Duodenal mucosa (tissue), 2 donors: ENCODE results near the gene ZNF232.
"Not testable (repeated sequence)": the region's sequence is repeated elsewhere in the genome, so short reads cannot be mapped to it uniquely, and the experiment has no call there.

Experiments used
- H3K27ac ChIP-seq: one replicate; pipeline ENCODE4 v1.7.0; 2013; ENCODE audit warnings: low read depth, low read length
- H3K27me3 ChIP-seq, 2 donors: one replicate each; pipeline ENCODE4 v1.7.0; 2013; ENCODE audit warnings: low read length in 2 of 2, control low read depth in 1 of 2; ENCODE audit not compliant: insufficient read depth in 2 of 2, control insufficient read depth in 1 of 2
- H3K36me3 ChIP-seq, 2 donors: one replicate each; pipeline ENCODE4 v1.7.0; 2013; ENCODE audit warnings: low read length in 2 of 2, control low read depth in 1 of 2; ENCODE audit not compliant: insufficient read depth in 2 of 2, control insufficient read depth in 1 of 2
- H3K4me1 ChIP-seq, 2 donors: one replicate each; pipeline ENCODE4 v1.7.0; 2013; ENCODE audit warnings: low read length in 2 of 2, control low read depth in 1 of 2; ENCODE audit not compliant: insufficient read depth in 2 of 2, control insufficient read depth in 1 of 2
- H3K4me3 ChIP-seq, 2 donors: one replicate each; pipeline ENCODE4 v1.7.0; 2013; ENCODE audit warnings: low read length in 2 of 2, low read depth in 1 of 2
- H3K9ac ChIP-seq, 2 donors: one replicate each; pipeline ENCODE4 v1.7.0; 2013; ENCODE audit warnings: low read length in 2 of 2, low read depth in 1 of 2
- H3K9me3 ChIP-seq, 2 donors: one replicate each; pipeline ENCODE4 v1.7.0; 2013; ENCODE audit warnings: low read length in 2 of 2, control low read depth in 1 of 2; ENCODE audit not compliant: control insufficient read depth in 1 of 2

ZNF232 gene

GRCh38 chr17:5129770-5130169, 18.1 kb upstream of the ZNF232 start:
- H3K4me1 ChIP-seq, H3K27me3 ChIP-seq, H3K9ac ChIP-seq, H3K4me3 ChIP-seq, H3K27ac ChIP-seq, H3K9me3 ChIP-seq, H3K36me3 ChIP-seq: not testable (repeated sequence)

- no peak overlapping the region for H3K4me3 ChIP-seq
- H3K9me3 ChIP-seq = no peaks in the 10 kb centered on the region
- H3K36me3 ChIP-seq = no peaks in the 10 kb centered on the region
- H3K27me3 ChIP-seq = peaks cover 0 to 7% of the 10 kb centered on the region in 2 donors
- no peaks in the 10 kb centered on the region for H3K4me1 ChIP-seq
- H3K9ac ChIP-seq = no peak overlapping the region
- no peak overlapping the region for H3K27ac ChIP-seq
Observed at GRCh38 chr17:5128905-5129535, 17.3 kb upstream of the ZNF232 start.

GRCh38 chr17:5128387-5128786, 16.7 kb upstream of the ZNF232 start:
- not testable (repeated sequence) for H3K4me3 ChIP-seq, H3K27ac ChIP-seq, H3K4me1 ChIP-seq, H3K36me3 ChIP-seq, H3K9ac ChIP-seq, H3K27me3 ChIP-seq, H3K9me3 ChIP-seq

- Histone ChIP-seq H3K9ac (no peak overlapping the region), H3K36me3 (no peaks in the 10 kb centered on the region), H3K9me3 (no peaks in the 10 kb centered on the region), H3K27ac (no peak overlapping the region), H3K4me1 (no peaks in the 10 kb centered on the region), H3K27me3 (peaks cover 0 to 7% of the 10 kb centered on the region in 2 donors), H3K4me3 (no peak overlapping the region)
Observed at GRCh38 chr17:5127910-5128309, 16.2 kb upstream of the ZNF232 start.

- H3K9me3 ChIP-seq = no peaks in the 10 kb centered on the region
- H3K9ac ChIP-seq = no peak overlapping the region
- no peak overlapping the region for H3K27ac ChIP-seq
- H3K36me3 ChIP-seq = no peaks in the 10 kb centered on the region
- H3K27me3 ChIP-seq = peaks cover 0 to 7% of the 10 kb centered on the region in 2 donors
- no peak overlapping the region for H3K4me3 ChIP-seq
- H3K4me1 ChIP-seq = peaks cover 0 to 3% of the 10 kb centered on the region in 2 donors
Observed at GRCh38 chr17:5126719-5127488, 15.2 kb upstream of the ZNF232 start.

GRCh38 chr17:5124896-5125295, 13.2 kb upstream of the ZNF232 start:
- not testable (repeated sequence) for H3K27me3 ChIP-seq, H3K27ac ChIP-seq, H3K4me1 ChIP-seq, H3K4me3 ChIP-seq, H3K9me3 ChIP-seq, H3K9ac ChIP-seq, H3K36me3 ChIP-seq

- H3K27ac ChIP-seq, H3K9ac ChIP-seq, H3K9me3 ChIP-seq, H3K4me1 ChIP-seq, H3K36me3 ChIP-seq, H3K27me3 ChIP-seq, H3K4me3 ChIP-seq: not testable (repeated sequence)
Observed at GRCh38 chr17:5124125-5124760, 12.6 kb upstream of the ZNF232 start.

- Histone ChIP-seq H3K4me3 (no peak overlapping the region), H3K9ac (no peak overlapping the region), H3K4me1 (peaks cover 0 to 3% of the 10 kb centered on the region in 2 donors), H3K27me3 (peaks cover 0 to 10% of the 10 kb centered on the region in 2 donors), H3K27ac (no peak overlapping the region), H3K36me3 (no peaks in the 10 kb centered on the region), H3K9me3 (no peaks in the 10 kb centered on the region)
Observed at GRCh38 chr17:5123343-5124124, 11.9 kb upstream of the ZNF232 start.

- Histone ChIP-seq H3K9me3 (no peaks in the 10 kb centered on the region), H3K36me3 (no peaks in the 10 kb centered on the region), H3K4me3 (peak overlapping the region; percentile 55 to 63), H3K27me3 (peaks cover 0 to 13% of the 10 kb centered on the region in 2 donors), H3K27ac (no peak overlapping the region), H3K9ac (no peak overlapping the region), H3K4me1 (peaks cover 0 to 3% of the 10 kb centered on the region in 2 donors)
Observed at GRCh38 chr17:5122586-5123342, 11.1 kb upstream of the ZNF232 start.
